Cardiac muscle cell (in vitro differentiated cells and primary cell): Measurements from ENCODE around the gene TIMM22. TPM values are rescaled to one million over a fixed set of nuclear protein-coding genes. Genes with fewer than 3 reads are reported as not detected.
"Not testable (repeated sequence)": the region's sequence is repeated elsewhere in the genome, so short reads cannot be mapped to it uniquely, and the experiment has no call there.

ENCODE experiments used
- DNase-seq, 2 donors: peaks; one replicate each; pipeline versions ENCODE4 v3.0.0 to v3.0.0-alpha.2; 2010 to 2017; ENCODE audit warnings: low read depth in 1 of 2, low spot score in 1 of 2
- H3K27ac ChIP-seq: fragments of 200-600 bp; sonication (generic); 2 replicates; pipeline ENCODE4 v1.5.1; 2016
- H3K27me3 ChIP-seq: fragments of 200-600 bp; sonication (generic); 2 replicates; pipeline ENCODE4 v1.6.0; 2016; ENCODE audit warnings: control low read depth
- H3K36me3 ChIP-seq: fragments of 200-600 bp; sonication (generic); 2 replicates; pipeline ENCODE4 v1.5.1; 2016; ENCODE audit warnings: control low read depth
- H3K4me1 ChIP-seq: fragments of 200-600 bp; sonication (generic); 2 replicates; pipeline ENCODE4 v1.8.1; 2017; ENCODE audit warnings: low read depth, mild to moderate bottlenecking, mixed run types
- H3K4me3 ChIP-seq: fragments of 200-600 bp; sonication (generic); 2 replicates; pipeline ENCODE4 v1.5.1; 2016; ENCODE audit warnings: mild to moderate bottlenecking
- H3K9me3 ChIP-seq: fragments of 200-600 bp; sonication (generic); 2 replicates; pipeline ENCODE4 v1.5.1; 2017; ENCODE audit warnings: low read depth, mild to moderate bottlenecking, control low read depth
- CTCF ChIP-seq: IDR thresholded peaks from 2 replicates; pipeline ENCODE4 v1.5.1; 2012; ENCODE audit warnings: low read depth, mild to moderate bottlenecking, low read length
- polyA plus RNA-seq: library from polyadenylated mRNA; unstranded; fragments of >200 nt; fragmentation: Nextera tagmentation; extraction: Ambion mirVana; gene quantifications from 2 replicates; pipeline ENCODE4 v1.2.1, GENCODE V29; 2016
- total RNA-seq: library from RNA; depleted of rRNA; stranded (reverse); fragments of >200 nt; gene quantifications from 2 replicates; pipeline ENCODE4 v1.2.3, GENCODE V29; 2016

The TIMM22 gene
- total and polyA plus RNA-seq, 2 experiments from 2014 or later, result 28.4 to 33.1 TPM

GRCh38 chr17:987931-988330 is 9.0 kb upstream of the TIMM22 start:
- Histone ChIP-seq H3K36me3 (no peaks in the 10 kb centered on the region), H3K4me1 (no peaks in the 10 kb centered on the region), H3K4me3 (no peak overlapping the region), H3K27ac (no peak overlapping the region), H3K27me3 (no peaks in the 10 kb centered on the region), H3K9me3 (no peaks in the 10 kb centered on the region)
- no peak for TF ChIP-seq CTCF
- DNase-seq, result no peak

- H3K27ac ChIP-seq, result no peak overlapping the region
- H3K4me1 ChIP-seq, result no peaks in the 10 kb centered on the region
- no peak overlapping the region for H3K4me3 ChIP-seq
- H3K27me3 ChIP-seq, result no peaks in the 10 kb centered on the region
- H3K9me3 ChIP-seq, result no peaks in the 10 kb centered on the region
- no peaks in the 10 kb centered on the region for H3K36me3 ChIP-seq
- no peak for TF ChIP-seq CTCF
- DNase-seq, result no peak
Measured at GRCh38 chr17:988561-988960, 8.4 kb upstream of the TIMM22 start.

- DNase-seq, result no peak
- Histone ChIP-seq H3K4me3 (no peak overlapping the region), H3K9me3 (no peaks in the 10 kb centered on the region), H3K27ac (no peak overlapping the region), H3K27me3 (no peaks in the 10 kb centered on the region), H3K36me3 (no peaks in the 10 kb centered on the region), H3K4me1 (peaks cover 3% of the 10 kb centered on the region)
- no peak for TF ChIP-seq CTCF
Measured at GRCh38 chr17:992933-993332, 4.0 kb upstream of the TIMM22 start.

GRCh38 chr17:995324-995723 is 1.6 kb upstream of the TIMM22 start:
- not testable (repeated sequence) for DNase-seq, H3K9me3 ChIP-seq, H3K4me1 ChIP-seq, H3K4me3 ChIP-seq, H3K27me3 ChIP-seq, H3K36me3 ChIP-seq, H3K27ac ChIP-seq

- peaks cover 17% of the 10 kb centered on the region for H3K36me3 ChIP-seq
- H3K9me3 ChIP-seq, result no peaks in the 10 kb centered on the region
- TF ChIP-seq CTCF, result no peak
- no peak overlapping the region for H3K27ac ChIP-seq
- peak overlapping the region; percentile 95 for H3K4me3 ChIP-seq
- peaks cover 22% of the 10 kb centered on the region for H3K4me1 ChIP-seq
- H3K27me3 ChIP-seq, result no peaks in the 10 kb centered on the region
- no peak for DNase-seq
Measured at GRCh38 chr17:998111-998510, 1.2 kb downstream of the TIMM22 start.

- Histone ChIP-seq H3K4me3 (no peak overlapping the region), H3K4me1 (peaks cover 22% of the 10 kb centered on the region), H3K27ac (peak overlapping the region; percentile 76), H3K9me3 (no peaks in the 10 kb centered on the region), H3K27me3 (no peaks in the 10 kb centered on the region), H3K36me3 (peaks cover 31% of the 10 kb centered on the region)
- peak; percentile 55 to 82 for DNase-seq
- no peak for TF ChIP-seq CTCF
Measured at GRCh38 chr17:1000597-1001461, 3.9 kb downstream of the TIMM22 start.
